ENCODE data around the gene DCBLD1. TPM values are rescaled to one million over a fixed set of nuclear protein-coding genes. Genes with fewer than 3 reads are reported as not detected.

Gene DCBLD1
- total and polyA plus RNA-seq, 3 donors from 2014 or later, result 16.6 to 22.2 (median 16.7) TPM

GRCh38 chr6:117597755-117598154, 115.3 kb downstream of the DCBLD1 start:
- Histone ChIP-seq H3K4me3 (no peak overlapping the region), H3K4me1 (peaks cover 7% of the 10 kb centered on the region), H3K27me3 (no peaks in the 10 kb centered on the region), H3K27ac (no peak overlapping the region), H3K36me3 (ENCODE audit: low read depth, missing control alignments) (no peaks in the 10 kb centered on the region), H3K9me3 (no peaks in the 10 kb centered on the region)
- no peak for DNase-seq
- 97 to 100% methylated on average over 2 of the region's 2 CpGs for WGBS, 2 donors
- intact Hi-C loops (cut with DNase I; ENCODE audit: low total_unique reads), result no loop called here
- TF ChIP-seq POLR2A (IDR thresholded peaks at IDR 0.05), result no peak

Small RNA genes within 50 kb of the gene (small RNA-seq; reads per million reads assigned to genes)
- 0 reads per million in 2 donors for gene RNU6-253P

Other genes with a start within 250 kb of the DCBLD1 start
- 1 to 10 TPM; 1.7 TPM for gene VGLL2, start 217.1 kb upstream of the DCBLD1 start, total RNA-seq
- gene VGLL2, start 217.1 kb upstream of the DCBLD1 start, polyA plus RNA-seq (ENCODE audit: insufficient read depth, low read depth, low replicate concordance), result 1.7 TPM
- gene ROS1, start 56.7 kb upstream of the DCBLD1 start, total RNA-seq, result 1 to 10 TPM; 1.1 to 1.3 TPM
- 0.58 TPM for gene ROS1, start 56.7 kb upstream of the DCBLD1 start, polyA plus RNA-seq (ENCODE audit: insufficient read depth, low read depth, low replicate concordance)
- 10 to 100 TPM; 26.6 to 29.9 TPM for gene GOPC, start 119.8 kb downstream of the DCBLD1 start, total RNA-seq
- gene GOPC, start 119.8 kb downstream of the DCBLD1 start, polyA plus RNA-seq (ENCODE audit: insufficient read depth, low read depth, low replicate concordance), result 28.8 TPM
- gene NUS1, start 192.8 kb downstream of the DCBLD1 start, total RNA-seq, result 10 to 100 TPM; 16.6 to 21.5 TPM
- 20.2 TPM for gene NUS1, start 192.8 kb downstream of the DCBLD1 start, polyA plus RNA-seq (ENCODE audit: insufficient read depth, low read depth, low replicate concordance)